ENCODE measurements around the gene PPAT. TPM values are rescaled to one million over a fixed set of nuclear protein-coding genes. Genes with fewer than 3 reads are reported as not detected.

PPAT gene
- total RNA-seq, 1 donor from 2014 or later, result 42.2 TPM

DNA sequence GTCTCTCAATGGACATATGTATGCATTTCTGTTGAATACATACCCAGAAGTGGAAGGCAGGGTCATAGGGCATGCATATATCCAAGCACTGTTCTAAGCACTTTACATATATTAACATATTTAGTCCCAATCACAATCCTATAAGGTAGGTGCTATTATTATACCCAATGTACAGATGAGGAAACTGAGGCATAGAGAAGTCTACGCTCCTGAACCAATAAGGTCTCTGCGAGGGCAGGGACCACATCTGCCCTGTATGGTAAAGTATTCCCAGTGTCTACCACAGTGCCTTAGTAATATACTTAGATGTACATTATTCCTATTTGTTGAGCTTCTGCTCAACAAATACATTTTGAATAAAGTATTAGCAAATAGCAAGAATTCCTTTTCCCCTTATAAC lies 5.2 kb downstream of the PPAT start:
- H3K4me1 Mint-ChIP-seq (ENCODE audit: low read depth, unreplicated experiment), result peaks cover 3% of the 10 kb centered on the region
- no peak for FAIRE-seq

DNA sequence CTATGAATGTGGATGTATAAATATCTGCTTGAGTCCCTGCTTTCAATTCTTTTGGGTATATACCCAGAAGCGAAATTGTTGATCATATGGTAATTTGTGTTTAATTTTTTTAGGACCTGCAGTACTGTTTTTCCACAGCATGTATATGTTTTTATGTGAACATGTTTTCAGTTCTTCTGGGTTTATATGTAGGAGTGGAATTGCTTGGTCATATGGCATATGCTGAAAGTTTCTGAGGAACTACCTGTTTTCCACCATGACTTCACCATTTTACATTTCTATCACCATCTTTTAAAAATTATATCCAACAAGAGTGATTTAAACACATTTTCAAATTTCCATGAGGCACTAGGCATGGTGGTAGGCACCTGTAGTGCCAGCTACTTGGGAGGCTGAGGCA lies 8.2 kb downstream of the PPAT start:
- FAIRE-seq, result no peak
- Histone ChIP-seq H3K4me1 (ENCODE audit: insufficient read depth, low read length) (no peaks in the 10 kb centered on the region), H2AFZ (ENCODE audit: low read depth, low read length) (no peak overlapping the region), H3K27me3 (ENCODE audit: insufficient read depth, low read length) (no peaks in the 10 kb centered on the region), H4K20me1 (ENCODE audit: insufficient read depth, low read length) (peaks cover 5% of the 10 kb centered on the region), H3K4me3 (ENCODE audit: insufficient read depth, low read depth, low read length) (no peak overlapping the region), H3K36me3 (ENCODE audit: insufficient read depth, low read length) (no peaks in the 10 kb centered on the region), H3K9me3 (ENCODE audit: insufficient read depth, low read depth, low read length) (no peaks in the 10 kb centered on the region), H3K79me2 (ENCODE audit: insufficient read depth, low read length) (peaks cover 86% of the 10 kb centered on the region), H3K27ac (ENCODE audit: low read depth, low read length) (no peak overlapping the region), H3K4me2 (ENCODE audit: low read length) (no peak overlapping the region), H3K9ac (ENCODE audit: low read length) (no peak overlapping the region)
- Mint-ChIP-seq H3K36me3 (ENCODE audit: low read depth, unreplicated experiment) (peaks cover 2% of the 10 kb centered on the region), H3K27me3 (ENCODE audit: low read depth, unreplicated experiment) (no peaks in the 10 kb centered on the region), H3K27ac (ENCODE audit: unreplicated experiment) (no peak overlapping the region), H3K9me3 (ENCODE audit: unreplicated experiment) (no peaks in the 10 kb centered on the region), H3K4me1 (ENCODE audit: low read depth, unreplicated experiment) (peaks cover 3% of the 10 kb centered on the region), H3K4me3 (ENCODE audit: unreplicated experiment) (no peak overlapping the region)
- DNase-seq (ENCODE audit: low read depth), result no peak
- TF ChIP-seq EZH2 (IDR thresholded peaks at IDR 0.05; ENCODE audit: insufficient read depth, low read length), result no peak
- TF ChIP-seq, protein P1, sequence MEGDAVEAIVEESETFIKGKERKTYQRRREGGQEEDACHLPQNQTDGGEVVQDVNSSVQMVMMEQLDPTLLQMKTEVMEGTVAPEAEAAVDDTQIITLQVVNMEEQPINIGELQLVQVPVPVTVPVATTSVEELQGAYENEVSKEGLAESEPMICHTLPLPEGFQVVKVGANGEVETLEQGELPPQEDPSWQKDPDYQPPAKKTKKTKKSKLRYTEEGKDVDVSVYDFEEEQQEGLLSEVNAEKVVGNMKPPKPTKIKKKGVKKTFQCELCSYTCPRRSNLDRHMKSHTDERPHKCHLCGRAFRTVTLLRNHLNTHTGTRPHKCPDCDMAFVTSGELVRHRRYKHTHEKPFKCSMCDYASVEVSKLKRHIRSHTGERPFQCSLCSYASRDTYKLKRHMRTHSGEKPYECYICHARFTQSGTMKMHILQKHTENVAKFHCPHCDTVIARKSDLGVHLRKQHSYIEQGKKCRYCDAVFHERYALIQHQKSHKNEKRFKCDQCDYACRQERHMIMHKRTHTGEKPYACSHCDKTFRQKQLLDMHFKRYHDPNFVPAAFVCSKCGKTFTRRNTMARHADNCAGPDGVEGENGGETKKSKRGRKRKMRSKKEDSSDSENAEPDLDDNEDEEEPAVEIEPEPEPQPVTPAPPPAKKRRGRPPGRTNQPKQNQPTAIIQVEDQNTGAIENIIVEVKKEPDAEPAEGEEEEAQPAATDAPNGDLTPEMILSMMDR (IDR thresholded peaks at IDR 0.05; ENCODE audit: insufficient read depth, low read depth, low read length), result no peak

More for the DNA sequence above, 5.2 kb downstream of the PPAT start:
- no peaks in the 10 kb centered on the region for H3K27me3 Mint-ChIP-seq (ENCODE audit: low read depth, unreplicated experiment)
- H3K27ac Mint-ChIP-seq (ENCODE audit: unreplicated experiment), result no peak overlapping the region
- no peaks in the 10 kb centered on the region for H4K20me1 ChIP-seq (ENCODE audit: insufficient read depth, low read length)
- H3K4me3 Mint-ChIP-seq (ENCODE audit: unreplicated experiment), result no peak overlapping the region
- H3K4me2 ChIP-seq (ENCODE audit: low read length), result no peak overlapping the region
- TF ChIP-seq EZH2 (IDR thresholded peaks at IDR 0.05; ENCODE audit: insufficient read depth, low read length), result no peak
- TF ChIP-seq, protein P1 (IDR thresholded peaks at IDR 0.05; ENCODE audit: insufficient read depth, low read depth, low read length), result no peak
- peaks cover 88% of the 10 kb centered on the region for H3K79me2 ChIP-seq (ENCODE audit: insufficient read depth, low read length)
- H3K27me3 ChIP-seq (ENCODE audit: insufficient read depth, low read length), result no peaks in the 10 kb centered on the region
- no peak overlapping the region for H3K9ac ChIP-seq (ENCODE audit: low read length)
- no peak overlapping the region for H3K27ac ChIP-seq (ENCODE audit: low read depth, low read length)
- H3K9me3 Mint-ChIP-seq (ENCODE audit: unreplicated experiment), result no peaks in the 10 kb centered on the region
- no peaks in the 10 kb centered on the region for H3K36me3 ChIP-seq (ENCODE audit: insufficient read depth, low read length)
- no peak for DNase-seq (ENCODE audit: low read depth)
- H3K9me3 ChIP-seq (ENCODE audit: insufficient read depth, low read depth, low read length), result no peaks in the 10 kb centered on the region
- H3K36me3 Mint-ChIP-seq (ENCODE audit: low read depth, unreplicated experiment), result peaks cover 2% of the 10 kb centered on the region
- H3K4me3 ChIP-seq (ENCODE audit: insufficient read depth, low read depth, low read length), result no peak overlapping the region
- no peak overlapping the region for H2AFZ ChIP-seq (ENCODE audit: low read depth, low read length)
- no peaks in the 10 kb centered on the region for H3K4me1 ChIP-seq (ENCODE audit: insufficient read depth, low read length)

DNA sequence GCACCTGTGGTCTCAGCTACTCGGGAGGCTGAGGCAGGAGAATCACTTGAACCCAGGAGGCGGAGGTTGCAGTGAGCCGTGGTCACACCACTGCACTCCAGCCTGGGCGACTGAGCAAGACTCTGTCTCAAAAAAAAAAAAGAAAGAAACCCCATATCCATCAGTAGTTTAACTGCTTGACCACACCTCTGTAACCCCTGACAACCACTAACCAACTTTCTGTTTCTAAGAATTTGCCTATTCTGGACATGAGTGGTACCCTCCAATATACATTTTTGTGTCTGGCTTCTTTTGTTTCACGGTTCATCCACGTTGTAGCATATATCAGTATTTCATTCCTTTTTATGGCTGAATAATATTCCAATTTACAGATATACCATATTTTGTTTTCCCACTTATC lies 9.1 kb downstream of the PPAT start:
- Histone ChIP-seq H3K79me2 (ENCODE audit: insufficient read depth, low read length) (peaks cover 87% of the 10 kb centered on the region), H3K4me1 (ENCODE audit: insufficient read depth, low read length) (no peaks in the 10 kb centered on the region), H4K20me1 (ENCODE audit: insufficient read depth, low read length) (peaks cover 5% of the 10 kb centered on the region), H3K36me3 (ENCODE audit: insufficient read depth, low read length) (no peaks in the 10 kb centered on the region), H3K9ac (ENCODE audit: low read length) (no peak overlapping the region), H3K9me3 (ENCODE audit: insufficient read depth, low read depth, low read length) (no peaks in the 10 kb centered on the region), H3K27ac (ENCODE audit: low read depth, low read length) (no peak overlapping the region), H3K4me3 (ENCODE audit: insufficient read depth, low read depth, low read length) (no peak overlapping the region), H3K27me3 (ENCODE audit: insufficient read depth, low read length) (no peaks in the 10 kb centered on the region), H2AFZ (ENCODE audit: low read depth, low read length) (no peak overlapping the region), H3K4me2 (ENCODE audit: low read length) (no peak overlapping the region)
- Mint-ChIP-seq H3K27ac (ENCODE audit: unreplicated experiment) (no peak overlapping the region), H3K4me1 (ENCODE audit: low read depth, unreplicated experiment) (peaks cover 3% of the 10 kb centered on the region), H3K36me3 (ENCODE audit: low read depth, unreplicated experiment) (peaks cover 2% of the 10 kb centered on the region), H3K27me3 (ENCODE audit: low read depth, unreplicated experiment) (no peaks in the 10 kb centered on the region), H3K4me3 (ENCODE audit: unreplicated experiment) (no peak overlapping the region), H3K9me3 (ENCODE audit: unreplicated experiment) (no peaks in the 10 kb centered on the region)
- DNase-seq (ENCODE audit: low read depth) (no peak), FAIRE-seq (no peak)
- TF ChIP-seq EZH2 (IDR thresholded peaks at IDR 0.05; ENCODE audit: insufficient read depth, low read length), result no peak
- TF ChIP-seq, protein P1 (IDR thresholded peaks at IDR 0.05; ENCODE audit: insufficient read depth, low read depth, low read length), result no peak

All from astrocyte (in vitro differentiated cells and primary cell).